HG02678 (cell line): ENCODE data around the gene DCAF17.
"Not testable (repeated sequence)": the region's sequence is repeated elsewhere in the genome, so short reads cannot be mapped to it uniquely, and the experiment has no call there.

Source experiments
- ATAC-seq: cut with Tn5 transposase; IDR thresholded peaks from one replicate; pipeline ENCODE4 v1.9.1; 2021; ENCODE audit warnings: mild to moderate bottlenecking, moderate library complexity; ENCODE audit not compliant: unreplicated experiment

The DCAF17 gene

GRCh38 chr2:171410101-171410500 is 23.9 kb upstream of the DCAF17 start:
- no peak for ATAC-seq

- ATAC-seq = no peak
Measured at GRCh38 chr2:171410624-171411023, 23.4 kb upstream of the DCAF17 start.

GRCh38 chr2:171411214-171411613 is 22.8 kb upstream of the DCAF17 start:
- ATAC-seq = no peak

GRCh38 chr2:171411791-171412483 is 22.1 kb upstream of the DCAF17 start:
- no peak for ATAC-seq

GRCh38 chr2:171412571-171413175 is 21.4 kb upstream of the DCAF17 start:
- no peak for ATAC-seq

- ATAC-seq = not testable (repeated sequence)
Measured at GRCh38 chr2:171414645-171415044, 19.4 kb upstream of the DCAF17 start.

- peak; percentile 91 for ATAC-seq
Measured at GRCh38 chr2:171416009-171416926, 17.8 kb upstream of the DCAF17 start.

- ATAC-seq = no peak
Measured at GRCh38 chr2:171419333-171419732, 14.7 kb upstream of the DCAF17 start.

GRCh38 chr2:171420728-171421563 is 13.1 kb upstream of the DCAF17 start:
- ATAC-seq = no peak

- ATAC-seq = not testable (repeated sequence)
Measured at GRCh38 chr2:171422710-171423495, 11.1 kb upstream of the DCAF17 start.

- ATAC-seq = no peak
Measured at GRCh38 chr2:171430516-171431410, 3.3 kb upstream of the DCAF17 start.

GRCh38 chr2:171431677-171432167 is 2.3 kb upstream of the DCAF17 start:
- ATAC-seq = no peak

GRCh38 chr2:171432206-171432968 is 1.6 kb upstream of the DCAF17 start:
- ATAC-seq = no peak

- ATAC-seq = no peak
Measured at GRCh38 chr2:171432969-171433762, 860 bp upstream of the DCAF17 start.

GRCh38 chr2:171433763-171434012 is 338 bp upstream of the DCAF17 start, which contains the start of gene METTL8:
TSS of gene METTL8 (minus strand) at chr2:171433990. CDS start at chr2:171392185, 41,805 bp downstream.
- ATAC-seq = no peak

GRCh38 chr2:171436307-171436706 is 2.3 kb downstream of the DCAF17 start:
- no peak for ATAC-seq

GRCh38 chr2:171441470-171441869 is 7.4 kb downstream of the DCAF17 start:
- ATAC-seq = no peak
